Superior temporal gyrus (tissue), 1 donor: ENCODE results near the gene MAMDC2.

ENCODE experiments used
- DNase-seq: peaks from one replicate; pipeline ENCODE4 v3.0.0-alpha.2; 2016; ENCODE audit errors: extremely low spot score

The MAMDC2 gene

DNA sequence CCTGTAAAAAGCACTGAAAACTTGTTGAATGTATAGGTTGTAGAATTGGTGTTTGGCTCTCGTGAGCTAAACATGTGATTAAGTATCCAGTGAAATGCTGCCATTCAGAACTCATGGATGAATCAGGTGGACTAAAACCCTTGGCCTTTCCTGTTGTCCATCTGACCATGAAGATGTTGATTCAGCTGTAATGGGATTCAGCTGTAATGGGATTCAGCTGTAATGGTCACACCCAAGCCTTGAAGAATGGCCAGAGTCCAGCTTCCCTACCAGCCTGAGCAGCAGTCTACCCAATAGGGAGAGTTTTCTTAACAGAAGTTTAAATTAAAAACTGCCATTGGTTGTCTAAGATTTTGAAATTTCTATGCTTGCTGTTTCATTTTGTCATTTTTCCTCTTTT, 18.1 kb downstream of the MAMDC2 start:
- no peak for DNase-seq

- no peak for DNase-seq
These were observed 20.8 kb downstream of the MAMDC2 start for GRCh38 chr9:70064496-70064895.

GRCh38 chr9:70065572-70065971, 21.9 kb downstream of the MAMDC2 start:
- DNase-seq = no peak

- DNase-seq = no peak
These were observed 22.8 kb downstream of the MAMDC2 start for GRCh38 chr9:70066418-70066817.

DNA sequence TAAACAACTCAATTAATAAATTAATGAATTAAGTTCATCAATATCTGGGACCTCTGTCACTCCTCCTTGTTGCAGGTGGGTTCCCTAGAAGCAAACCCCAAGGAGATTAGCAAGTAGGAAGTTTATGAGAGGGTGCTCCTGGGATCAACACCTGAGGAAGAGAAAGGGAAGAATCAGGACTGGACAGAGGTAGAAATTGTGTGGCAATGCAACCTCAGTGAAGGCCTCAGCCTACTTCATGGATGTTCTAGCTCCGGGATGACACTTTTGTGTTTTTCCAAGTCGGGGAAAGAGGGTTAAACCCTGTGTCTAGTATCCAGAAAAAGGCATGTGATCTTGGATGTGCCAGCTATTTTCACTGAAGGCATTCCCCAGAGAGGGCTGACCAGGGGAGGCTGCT, 23.2 kb downstream of the MAMDC2 start:
- no peak for DNase-seq

DNA sequence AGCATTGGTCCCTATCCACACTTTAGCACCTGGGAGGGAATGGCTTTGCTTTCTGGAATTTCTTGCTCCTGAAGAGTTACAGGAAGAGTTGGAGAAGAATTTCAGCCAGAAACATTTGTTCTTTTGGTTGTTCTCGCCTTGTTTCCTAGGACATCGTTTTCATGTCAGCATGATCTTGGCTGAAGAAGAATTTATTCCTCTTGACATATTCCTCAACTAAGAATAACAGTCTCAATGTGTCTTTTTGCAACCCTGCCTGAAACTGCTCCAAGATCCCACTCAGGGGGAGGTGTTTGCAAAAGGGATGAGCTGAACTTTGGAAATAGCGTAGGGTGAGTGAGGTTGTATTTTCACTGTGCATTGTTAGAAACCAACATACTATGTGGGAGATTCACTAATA, 26.1 kb downstream of the MAMDC2 start:
- peak; percentile 37 for DNase-seq

GRCh38 chr9:70073193-70073592, 29.5 kb downstream of the MAMDC2 start:
- DNase-seq = no peak

DNA sequence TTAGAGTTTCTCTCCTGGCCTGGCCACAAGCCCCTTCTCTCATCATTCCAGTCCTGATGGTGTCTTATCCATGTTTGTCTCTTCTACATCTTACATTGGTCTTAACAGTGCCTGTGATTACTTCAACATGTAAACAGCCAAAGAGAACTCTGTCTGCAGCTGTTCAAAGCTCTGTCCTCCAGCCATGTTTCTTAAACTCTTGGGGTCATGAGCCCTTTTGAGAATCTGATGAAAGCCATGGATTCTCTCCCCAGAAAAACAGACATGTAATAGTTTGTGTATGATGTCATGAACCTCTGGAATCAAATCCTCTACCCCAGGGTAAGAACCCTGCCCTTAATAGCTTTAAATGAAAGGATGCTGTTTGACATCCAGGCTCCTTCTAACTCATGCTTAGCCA, 30.1 kb downstream of the MAMDC2 start:
- no peak for DNase-seq

GRCh38 chr9:70076678-70077077, 33.0 kb downstream of the MAMDC2 start:
- peak; percentile 50 for DNase-seq

- DNase-seq = no peak
These were observed 35.9 kb downstream of the MAMDC2 start for GRCh38 chr9:70079417-70080037.

GRCh38 chr9:70080481-70081119, 37.0 kb downstream of the MAMDC2 start:
- no peak for DNase-seq

DNA sequence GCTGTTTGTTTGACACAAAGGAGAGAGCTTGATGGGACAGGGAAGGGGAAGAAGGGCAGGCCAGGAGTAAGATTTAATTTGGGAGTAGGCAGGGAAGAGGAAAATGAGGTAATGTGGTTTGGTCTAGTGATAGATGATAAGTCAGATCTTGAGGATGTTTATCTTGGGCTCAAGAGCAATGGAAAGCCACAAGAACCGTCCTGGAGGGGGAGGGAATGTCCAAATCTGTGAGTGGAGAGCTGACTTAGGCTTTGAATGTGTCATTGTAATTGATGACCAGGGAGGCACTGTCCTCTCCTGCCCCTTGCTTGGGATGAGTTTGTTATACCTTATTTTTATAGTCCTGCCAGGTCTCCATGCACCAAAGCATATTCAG, 37.5 kb downstream of the MAMDC2 start:
- DNase-seq = no peak

GRCh38 chr9:70083429-70083828, 39.8 kb downstream of the MAMDC2 start:
- no peak for DNase-seq

DNA sequence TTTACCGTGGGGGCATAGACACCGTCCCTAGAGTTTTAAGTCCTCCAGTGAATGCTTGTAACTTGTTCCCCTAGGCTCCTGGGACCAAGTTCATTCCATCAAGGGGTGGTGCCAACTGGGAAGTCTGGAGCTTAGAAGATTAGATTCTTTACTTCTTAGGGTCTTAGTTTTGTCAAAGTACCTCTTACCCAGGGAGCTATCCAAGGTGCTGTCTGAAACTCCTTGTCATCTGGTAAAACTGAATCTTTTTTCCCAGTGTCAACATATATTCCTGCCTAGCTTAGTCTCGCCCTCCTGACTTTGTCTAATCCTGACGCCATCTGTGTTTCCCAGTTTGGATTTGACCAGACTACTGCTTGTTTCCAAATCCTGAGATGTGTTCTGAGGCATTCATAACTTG, 41.6 kb downstream of the MAMDC2 start:
- no peak for DNase-seq

- DNase-seq = no peak
These were observed 47.5 kb downstream of the MAMDC2 start for GRCh38 chr9:70091103-70091502.

GRCh38 chr9:70091572-70091971, 47.9 kb downstream of the MAMDC2 start:
- no peak for DNase-seq

DNA sequence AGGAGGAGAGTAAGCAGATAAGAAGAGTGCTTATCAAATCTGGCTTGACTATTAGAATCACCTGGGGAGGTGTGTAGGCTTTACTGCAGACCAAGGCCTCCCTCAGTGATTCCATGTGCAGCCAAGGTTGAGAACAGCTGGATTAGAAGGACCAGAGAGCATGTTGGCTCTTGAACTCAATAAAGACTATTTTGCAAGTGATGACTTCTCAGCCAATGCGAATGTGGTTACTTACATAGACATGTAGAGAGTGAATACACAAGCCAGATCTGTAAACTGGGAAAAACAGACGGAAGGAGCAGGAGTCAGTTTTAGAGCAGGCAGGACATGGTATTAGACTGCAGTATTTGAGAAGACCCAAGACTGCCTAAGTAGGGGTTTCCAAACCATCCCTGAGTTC, 48.5 kb downstream of the MAMDC2 start:
- no peak for DNase-seq

DNA sequence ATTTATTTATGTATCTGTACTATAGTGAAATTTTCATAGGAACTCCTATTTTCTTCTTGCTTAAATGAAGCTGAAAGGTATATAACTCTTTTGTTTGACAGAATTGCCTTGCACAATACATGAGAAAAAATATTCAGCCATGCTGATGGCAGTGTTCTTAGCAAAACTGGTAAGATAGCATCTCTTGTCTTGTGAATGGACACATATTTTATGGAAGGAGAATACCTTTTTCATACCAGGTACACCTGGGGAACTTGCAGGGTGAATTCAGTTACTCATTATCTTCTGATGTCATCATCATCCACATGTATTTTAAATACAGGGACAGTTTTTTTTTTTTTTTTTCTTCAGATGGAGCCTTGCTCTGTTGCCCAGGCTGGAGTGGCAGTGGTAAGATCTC, 49.4 kb downstream of the MAMDC2 start:
- DNase-seq = no peak

DNA sequence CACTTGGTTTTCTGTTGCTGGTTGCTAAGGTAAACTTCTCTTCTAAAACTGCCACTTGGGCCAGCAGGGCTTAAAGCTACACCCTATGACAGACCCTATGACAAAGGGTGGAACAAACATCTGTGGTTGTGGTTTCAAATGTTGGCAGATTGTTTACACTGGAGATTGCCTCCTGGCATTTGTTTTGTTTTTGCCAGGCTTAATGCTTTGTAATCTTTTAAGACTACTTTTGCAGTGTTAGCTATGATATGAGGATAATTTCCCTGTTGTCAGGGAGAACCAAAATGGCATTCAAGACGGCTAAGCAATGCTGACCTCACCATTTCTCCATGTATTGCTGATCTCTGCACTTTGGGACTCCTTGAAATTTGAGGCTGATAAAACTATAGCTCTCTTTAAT, 50.3 kb downstream of the MAMDC2 start:
- no peak for DNase-seq

DNA sequence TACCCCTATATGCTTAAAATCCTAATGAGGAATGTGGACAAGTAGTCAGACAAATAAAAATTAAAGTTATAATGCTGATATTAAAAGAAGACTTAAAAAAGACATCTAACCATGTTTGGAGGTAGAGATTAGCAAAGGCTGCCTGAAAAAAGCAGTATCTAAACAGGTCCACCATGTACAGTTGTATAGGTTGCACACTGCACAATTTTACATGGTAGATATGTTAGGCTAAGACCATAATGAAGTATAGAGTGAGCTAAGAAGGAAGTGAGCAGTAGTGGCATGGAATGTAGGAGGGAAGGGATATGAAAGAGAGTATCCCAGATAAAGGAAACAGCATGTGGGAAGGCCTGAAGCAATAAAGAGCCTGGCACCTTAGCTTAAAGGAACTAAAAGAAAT, 51.1 kb downstream of the MAMDC2 start:
- DNase-seq = no peak

DNA sequence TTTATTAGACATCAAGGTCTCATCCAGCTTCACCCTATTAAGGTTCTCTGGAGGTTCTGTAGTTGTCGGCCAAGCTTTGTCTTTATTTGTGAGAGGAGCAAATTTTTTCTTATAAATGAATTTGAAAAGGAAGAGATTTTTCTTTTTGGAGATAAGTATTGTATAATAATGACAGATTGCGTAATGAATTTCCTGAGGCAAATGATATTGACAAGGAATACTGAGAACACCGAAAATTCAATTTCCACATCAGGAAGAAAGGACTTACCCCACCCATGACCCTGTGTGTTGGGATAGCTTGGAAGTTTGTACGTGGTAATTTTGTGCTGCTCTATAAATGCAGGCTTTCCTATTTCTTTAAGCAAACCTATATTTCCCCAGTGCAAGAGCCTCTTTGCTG, 53.5 kb downstream of the MAMDC2 start:
- no peak for DNase-seq

- no peak for DNase-seq
These were observed 56.7 kb downstream of the MAMDC2 start for GRCh38 chr9:70100362-70100761.

- DNase-seq = no peak
These were observed 57.6 kb downstream of the MAMDC2 start for GRCh38 chr9:70101265-70101664.

DNA sequence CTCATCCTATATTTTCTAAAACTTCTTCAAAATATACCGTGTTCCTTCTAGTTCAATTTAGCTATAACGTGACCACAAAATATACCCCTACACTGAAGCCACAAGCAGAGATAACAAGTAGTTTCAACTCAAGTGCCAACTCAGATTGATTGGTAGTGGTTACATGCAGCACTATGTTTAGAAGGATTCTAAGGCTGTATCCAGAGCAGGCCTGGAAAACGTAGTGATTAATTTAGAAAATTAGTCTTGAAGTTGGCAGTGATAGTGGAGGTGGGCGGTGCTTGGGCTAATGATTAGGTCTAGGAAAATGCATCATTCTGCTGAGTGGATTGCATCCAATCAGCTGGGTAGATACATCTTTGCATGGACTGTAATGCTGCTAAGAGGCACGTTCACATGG, 61.5 kb downstream of the MAMDC2 start:
- no peak for DNase-seq
